HS-27A (cell line): Measurements from ENCODE around the gene RXFP3.
"Not testable (repeated sequence)": the region's sequence is repeated elsewhere in the genome, so short reads cannot be mapped to it uniquely, and the experiment has no call there.

Experiments used
- DNase-seq: peaks from one replicate; pipeline ENCODE4 v3.0.0-alpha.2; 2012; ENCODE audit warnings: low read depth, missing footprints

The RXFP3 gene

DNA sequence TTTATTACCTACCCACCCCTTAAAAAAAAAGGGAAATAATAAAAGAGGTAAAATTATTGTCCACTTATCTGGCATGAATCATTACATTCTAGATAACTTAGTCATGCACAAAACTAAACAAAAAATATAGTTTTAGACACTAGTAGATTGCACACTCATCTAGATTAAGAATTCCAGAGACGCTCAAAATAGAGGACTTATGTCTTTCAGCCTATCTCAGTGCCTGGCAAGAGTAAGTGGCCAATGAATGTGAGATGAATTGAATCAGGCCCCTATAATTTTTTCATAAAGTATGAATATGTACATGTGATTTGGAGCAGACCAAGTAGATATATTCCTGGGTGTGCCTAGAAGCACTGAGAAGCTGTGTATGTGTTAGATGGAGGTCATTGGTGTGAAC is 2.0 kb upstream of the RXFP3 start:
- DNase-seq, result peak; percentile 85

DNA sequence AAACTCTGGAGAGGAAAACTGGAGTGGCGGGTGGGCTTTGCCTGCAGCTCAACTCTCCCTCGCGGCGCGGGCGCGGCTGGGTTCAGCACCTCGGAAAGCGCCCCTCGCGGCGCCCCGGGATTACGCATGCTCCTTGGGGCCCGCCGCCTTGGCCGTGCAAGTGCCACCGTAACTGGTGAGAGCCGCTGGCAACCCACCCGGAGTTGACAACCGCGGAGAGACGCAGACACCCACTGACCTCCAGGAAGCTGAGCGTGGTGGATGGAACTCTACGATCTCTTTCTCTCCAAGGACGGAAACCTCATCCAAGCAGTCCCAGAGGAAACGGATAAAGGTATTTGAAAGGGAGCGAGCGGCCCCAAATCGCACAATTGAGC is 194 bp upstream of the RXFP3 start:
- no peak for DNase-seq

DNA sequence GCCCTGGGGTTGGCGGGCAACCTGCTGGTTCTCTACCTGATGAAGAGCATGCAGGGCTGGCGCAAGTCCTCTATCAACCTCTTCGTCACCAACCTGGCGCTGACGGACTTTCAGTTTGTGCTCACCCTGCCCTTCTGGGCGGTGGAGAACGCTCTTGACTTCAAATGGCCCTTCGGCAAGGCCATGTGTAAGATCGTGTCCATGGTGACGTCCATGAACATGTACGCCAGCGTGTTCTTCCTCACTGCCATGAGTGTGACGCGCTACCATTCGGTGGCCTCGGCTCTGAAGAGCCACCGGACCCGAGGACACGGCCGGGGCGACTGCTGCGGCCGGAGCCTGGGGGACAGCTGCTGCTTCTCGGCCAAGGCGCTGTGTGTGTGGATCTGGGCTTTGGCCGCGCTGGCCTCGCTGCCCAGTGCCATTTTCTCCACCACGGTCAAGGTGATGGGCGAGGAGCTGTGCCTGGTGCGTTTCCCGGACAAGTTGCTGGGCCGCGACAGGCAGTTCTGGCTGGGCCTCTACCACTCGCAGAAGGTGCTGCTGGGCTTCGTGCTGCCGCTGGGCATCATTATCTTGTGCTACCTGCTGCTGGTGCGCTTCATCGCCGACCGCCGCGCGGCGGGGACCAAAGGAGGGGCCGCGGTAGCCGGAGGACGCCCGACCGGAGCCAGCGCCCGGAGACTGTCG is 976 bp downstream of the RXFP3 start:
- DNase-seq, result no peak

DNA sequence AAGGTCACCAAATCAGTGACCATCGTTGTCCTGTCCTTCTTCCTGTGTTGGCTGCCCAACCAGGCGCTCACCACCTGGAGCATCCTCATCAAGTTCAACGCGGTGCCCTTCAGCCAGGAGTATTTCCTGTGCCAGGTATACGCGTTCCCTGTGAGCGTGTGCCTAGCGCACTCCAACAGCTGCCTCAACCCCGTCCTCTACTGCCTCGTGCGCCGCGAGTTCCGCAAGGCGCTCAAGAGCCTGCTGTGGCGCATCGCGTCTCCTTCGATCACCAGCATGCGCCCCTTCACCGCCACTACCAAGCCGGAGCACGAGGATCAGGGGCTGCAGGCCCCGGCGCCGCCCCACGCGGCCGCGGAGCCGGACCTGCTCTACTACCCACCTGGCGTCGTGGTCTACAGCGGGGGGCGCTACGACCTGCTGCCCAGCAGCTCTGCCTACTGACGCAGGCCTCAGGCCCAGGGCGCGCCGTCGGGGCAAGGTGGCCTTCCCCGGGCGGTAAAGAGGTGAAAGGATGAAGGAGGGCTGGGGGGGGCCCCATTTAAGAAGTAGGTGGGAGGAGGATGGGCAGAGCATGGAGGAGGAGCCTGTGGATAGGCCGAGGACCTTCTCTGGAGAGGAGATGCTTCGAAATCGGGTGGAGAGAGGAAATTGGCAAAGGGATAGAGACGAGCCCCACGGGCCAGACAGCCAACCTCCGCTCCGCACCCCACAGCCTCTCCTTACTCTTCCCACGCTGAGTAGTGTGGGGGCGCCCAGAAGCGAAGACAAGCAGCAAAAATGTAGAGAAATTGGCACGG is 1.7 kb downstream of the RXFP3 start:
- no peak for DNase-seq

DNA sequence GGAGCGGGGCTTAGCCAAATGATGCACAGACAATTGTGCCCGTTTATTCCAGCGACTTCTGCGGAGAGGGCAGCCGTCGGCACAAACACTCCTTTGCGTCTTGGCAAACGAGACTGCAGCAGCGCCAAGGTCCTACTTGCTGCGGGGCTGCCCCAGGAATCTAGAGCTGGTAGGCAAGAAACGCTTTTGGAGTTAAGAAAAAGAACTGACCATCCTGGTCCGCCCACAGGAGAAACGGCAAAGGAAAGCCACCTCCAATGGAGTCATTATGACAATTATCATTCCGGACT is 2.3 kb downstream of the RXFP3 start:
- no peak for DNase-seq

DNA sequence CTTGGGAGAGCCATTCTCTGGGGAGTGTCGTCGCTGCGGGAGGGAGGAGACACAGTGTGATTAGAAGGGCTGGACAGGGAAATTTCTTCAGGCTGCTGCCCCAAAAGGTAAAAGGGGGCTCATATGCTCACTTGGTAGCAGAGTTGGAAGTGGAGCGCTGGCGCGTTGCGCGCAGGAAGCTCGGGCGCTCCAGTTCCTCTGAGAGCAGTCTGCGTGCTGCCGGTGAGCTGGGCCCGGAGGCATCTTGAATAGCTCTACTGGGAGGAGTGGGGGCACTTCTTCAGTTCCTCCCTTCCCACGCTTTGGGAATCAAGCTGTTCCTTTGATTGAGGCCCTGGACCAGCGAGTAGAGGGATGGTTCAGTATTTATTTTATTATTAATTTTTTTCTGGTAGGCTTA is 2.7 kb downstream of the RXFP3 start:
- no peak for DNase-seq

DNA sequence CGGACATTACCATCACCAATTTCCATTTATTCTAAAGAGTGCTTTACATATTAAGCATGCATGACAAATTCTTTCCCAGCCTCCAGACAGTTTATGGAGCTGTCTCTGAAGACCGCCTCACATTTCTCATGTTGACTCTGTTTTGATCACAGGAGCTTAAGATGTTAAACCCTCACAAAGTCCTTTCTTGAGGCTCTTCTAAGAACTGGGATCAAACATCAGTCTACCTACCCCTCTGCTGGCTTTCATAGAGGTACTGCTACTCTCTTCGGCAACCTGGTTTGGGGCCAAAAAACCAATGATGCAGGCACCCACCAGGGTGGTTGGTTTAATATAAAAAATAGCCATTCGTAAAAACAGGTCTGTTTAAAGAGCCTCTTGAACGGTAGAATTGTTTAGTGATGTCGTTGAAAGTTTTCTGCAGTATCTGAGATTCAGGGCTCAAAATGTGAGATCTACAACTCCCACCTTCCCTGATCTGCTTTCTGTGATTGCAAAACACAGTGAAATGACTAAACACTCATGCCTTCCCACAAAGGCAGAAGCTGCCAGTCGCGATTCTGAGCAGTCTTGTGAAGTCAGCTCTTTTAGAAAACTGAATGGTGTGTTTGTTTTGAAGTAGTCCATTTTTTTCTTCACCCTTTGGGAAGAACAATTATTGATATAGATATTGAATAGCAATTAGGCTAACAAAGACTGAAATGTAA is 3.5 kb downstream of the RXFP3 start:
- no peak for DNase-seq

DNA sequence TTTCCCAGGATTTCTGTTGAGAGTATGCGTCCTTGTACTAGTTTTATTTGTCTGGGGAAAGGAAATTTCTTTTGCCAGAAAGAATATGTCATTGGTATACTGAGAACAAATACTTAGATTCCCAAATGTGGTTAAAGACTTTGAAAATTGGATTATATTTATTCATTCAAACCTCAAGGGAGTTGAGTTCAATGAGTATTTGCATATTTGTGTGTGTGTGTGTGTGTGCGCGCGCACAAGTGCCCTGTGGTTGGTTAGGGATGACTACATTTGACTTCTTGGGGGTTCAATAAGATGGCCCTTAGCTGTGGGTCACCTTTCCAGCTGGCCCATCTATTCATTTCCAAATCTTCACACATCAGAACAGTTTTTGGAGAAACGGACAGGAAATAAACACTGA is 4.9 kb downstream of the RXFP3 start:
- DNase-seq, result no peak

DNA sequence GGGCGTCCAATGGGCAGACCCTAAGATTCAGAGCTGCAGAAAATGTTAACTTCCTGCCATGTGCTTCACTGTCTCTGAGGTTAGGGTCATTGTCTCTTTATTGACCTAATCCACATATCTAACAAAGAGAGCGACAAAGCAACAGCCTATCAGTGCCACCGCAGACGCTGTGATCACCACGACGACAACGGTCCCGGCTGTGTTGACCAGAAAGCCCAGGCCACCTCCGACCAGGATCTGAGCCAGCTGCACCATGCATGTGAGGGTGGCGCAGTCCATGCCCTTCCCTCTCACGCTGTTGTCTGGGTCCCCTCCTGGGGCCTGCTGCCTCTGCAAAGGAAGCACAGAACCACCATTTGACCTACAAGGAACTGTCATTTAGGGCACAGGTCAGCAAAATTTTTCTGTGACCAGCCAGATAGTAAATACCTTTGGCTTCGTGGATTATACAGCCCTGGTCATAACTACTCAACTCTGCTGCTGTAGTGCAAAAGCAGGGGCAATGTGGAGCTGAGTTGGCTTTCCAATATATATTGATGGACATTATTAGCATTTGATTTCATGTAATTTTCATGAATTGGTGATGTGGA is 8.5 kb downstream of the RXFP3 start:
- no peak for DNase-seq

DNA sequence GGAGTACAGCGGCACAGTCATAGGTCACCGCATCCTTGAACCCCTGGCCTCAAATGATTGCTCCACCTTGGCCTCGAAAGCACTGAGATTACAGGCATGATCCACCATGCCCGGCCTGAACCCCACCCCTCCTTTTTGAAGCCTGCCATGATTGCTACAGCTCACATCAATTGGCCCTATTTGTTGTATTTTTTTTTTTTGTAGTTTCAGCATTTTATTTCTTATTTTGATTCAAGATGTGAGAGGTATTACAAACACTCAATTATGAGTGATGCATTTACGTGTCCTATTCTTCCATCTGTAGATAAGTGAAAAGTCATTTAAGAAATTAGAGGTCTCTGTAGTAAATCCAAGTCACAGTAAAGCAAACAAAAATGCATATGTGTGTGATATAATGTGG is 16.0 kb downstream of the RXFP3 start:
- not testable (repeated sequence) for DNase-seq

DNA sequence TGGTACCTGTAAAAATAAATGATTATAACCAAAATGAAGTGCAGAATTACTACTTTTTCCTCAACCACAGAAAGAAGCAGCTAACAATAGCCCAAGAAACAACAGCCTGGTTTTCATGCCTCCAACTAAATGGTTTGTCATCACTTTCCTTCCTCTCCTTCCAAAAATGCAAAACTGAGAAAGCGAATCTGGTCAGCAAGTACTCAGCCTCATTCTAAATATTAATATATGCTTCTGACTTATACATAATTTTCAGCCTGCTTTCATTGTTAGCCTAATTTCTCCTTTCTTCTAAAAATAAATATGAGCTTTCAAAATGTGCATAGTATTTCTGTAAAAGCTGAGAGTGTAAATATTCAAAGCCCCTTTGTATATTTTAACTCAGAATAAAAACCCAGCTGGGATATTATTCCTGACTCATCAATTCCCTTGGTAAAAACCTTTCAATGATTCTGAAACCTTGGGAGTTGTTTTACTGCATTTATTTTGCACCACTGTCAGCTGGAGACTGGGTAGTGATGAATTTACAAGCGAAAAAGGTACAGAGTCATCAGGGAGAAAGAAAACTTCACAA is 21.5 kb downstream of the RXFP3 start:
- DNase-seq, result no peak

DNA sequence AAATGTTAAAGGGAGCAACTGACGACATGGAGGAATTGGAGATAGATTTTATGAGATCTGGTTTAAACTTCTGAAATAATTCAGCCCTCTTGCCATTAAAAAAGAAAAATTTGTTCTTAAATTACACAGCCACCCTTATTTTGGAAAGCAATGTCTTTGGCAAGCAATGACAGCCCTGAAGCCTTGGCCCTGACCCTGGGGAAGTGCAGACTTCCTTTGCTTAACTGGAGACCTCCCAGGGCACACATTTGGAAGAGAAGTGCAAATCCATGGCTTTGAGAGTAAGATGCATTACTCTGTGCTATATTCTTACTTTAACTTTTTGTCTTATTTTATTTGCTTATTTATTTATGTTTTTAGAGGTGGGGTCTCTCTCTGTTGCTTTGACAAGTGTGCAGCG is 22.0 kb downstream of the RXFP3 start:
- DNase-seq, result no peak

DNA sequence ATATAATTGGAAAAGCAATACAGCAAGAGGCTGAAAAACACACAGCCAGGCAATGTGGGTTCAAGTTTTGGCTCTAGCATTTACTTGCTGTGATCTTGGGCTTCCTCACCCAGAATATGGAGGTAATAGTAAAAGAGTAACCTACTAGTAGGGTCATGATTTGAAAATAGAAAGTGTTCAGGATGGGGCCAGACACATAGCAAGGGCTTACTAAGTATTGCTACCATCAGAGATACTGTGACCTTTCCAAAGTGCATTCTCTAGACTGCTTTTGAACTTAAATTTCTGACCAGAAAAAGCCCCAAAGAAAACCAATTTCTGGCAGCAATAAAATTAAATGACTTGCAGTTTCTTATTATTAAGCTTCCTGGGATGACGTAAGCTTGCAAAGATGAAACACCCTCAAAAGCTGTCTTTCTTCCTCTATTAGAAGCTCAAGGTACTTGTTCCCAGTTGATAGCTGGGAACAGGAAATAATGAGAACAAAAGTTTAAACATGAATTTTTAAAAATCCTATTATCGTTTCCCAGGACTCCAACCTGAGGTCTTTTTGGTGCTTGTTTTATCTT is 28.0 kb downstream of the RXFP3 start:
- DNase-seq, result no peak

DNA sequence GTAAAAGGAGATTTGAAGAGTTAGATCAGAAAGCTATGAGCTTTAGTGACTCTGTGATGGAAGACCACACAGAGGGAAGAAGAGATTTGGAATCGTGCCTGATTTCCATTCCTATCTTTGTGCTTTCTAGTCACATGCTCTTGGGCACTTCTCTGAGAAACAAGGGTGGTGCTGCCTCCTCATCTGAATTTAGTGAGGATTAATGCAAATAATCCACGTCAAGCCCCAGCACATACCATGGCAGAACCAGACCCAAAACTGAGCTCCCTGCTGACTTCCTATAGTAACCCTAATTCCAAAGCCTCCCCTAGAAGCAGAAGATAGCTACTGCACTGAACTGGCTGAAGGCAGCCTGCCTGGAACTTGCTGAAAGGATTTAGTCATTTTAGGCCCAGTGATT is 30.6 kb downstream of the RXFP3 start:
- DNase-seq, result no peak

DNA sequence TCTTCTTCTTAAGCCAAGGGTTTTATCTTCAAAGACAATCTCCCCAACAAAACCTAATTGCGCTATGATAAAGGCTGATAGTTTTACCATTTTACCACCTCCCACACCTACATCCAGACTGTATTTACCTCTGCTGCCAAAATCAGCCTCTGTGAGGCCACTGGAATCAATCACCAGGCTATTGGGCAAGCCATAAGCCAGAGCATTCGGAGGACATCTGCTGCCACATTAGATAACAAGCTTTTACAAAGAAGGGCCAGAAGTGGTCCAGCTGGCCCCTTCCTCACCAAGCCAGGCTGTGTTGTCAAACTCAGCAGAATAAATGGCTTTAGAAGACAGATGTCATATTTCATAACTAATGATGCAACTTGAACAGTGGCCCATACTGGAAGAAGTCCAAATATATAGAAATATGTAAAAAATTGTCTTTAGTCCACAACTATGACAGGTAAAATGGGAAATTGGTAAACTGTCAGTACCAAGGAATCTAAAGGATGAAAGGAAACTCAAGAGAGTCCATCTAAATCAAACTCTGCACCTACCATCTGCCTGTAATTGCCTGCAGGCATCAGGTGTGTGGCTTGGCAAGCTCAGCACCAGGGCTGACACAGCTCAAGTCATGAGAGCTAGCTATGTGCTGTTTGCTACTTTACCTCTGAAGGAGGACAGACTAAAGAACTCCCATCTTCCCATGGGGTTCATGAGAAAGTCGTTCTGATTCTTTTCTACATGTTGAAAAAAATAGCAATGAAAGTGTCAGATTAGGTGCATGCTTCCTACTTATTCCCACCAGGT is 32.2 kb downstream of the RXFP3 start:
- no peak for DNase-seq

DNA sequence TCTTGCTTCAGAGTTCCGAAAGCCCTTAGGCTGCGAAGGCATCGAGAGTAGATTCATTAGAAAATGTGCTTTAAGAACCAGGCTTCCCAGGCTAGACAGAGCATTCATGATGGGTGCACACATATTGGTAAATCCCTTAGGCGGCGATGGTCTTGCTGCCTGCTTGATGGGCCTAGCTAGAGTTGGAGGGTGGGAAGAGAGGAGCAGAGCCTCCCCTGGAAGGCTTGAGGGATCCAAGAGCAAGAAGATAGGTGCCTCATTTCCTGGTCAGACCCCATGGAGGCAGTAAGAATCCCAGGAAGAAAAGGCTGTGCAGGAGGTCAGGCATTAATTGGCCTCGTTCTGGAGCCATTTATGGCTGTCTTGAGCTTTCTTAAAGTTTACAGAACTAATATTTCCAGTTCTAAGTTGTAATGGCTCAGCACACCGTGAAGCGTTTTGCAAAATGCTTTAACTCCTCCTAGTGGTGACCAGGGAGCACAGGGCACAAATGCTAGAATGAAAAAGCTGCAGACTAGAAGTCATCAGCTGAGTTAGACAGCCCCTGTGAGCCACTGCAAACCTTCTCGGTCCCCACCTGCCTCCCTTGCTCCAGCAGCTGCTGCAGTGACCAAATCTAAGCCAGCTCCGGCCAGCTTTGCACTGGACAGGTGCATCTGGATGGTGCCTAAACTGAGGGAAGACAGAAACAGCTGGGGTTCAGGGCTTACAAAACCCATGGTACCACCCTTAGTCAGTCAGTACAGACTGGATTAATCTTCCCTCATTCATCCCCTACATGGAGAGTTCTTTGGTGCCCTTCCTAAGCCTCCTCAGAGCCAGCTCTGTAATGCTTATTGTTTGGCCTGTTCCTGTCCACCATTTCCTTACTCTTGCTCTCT is 33.6 kb downstream of the RXFP3 start:
- peak; percentile 36 for DNase-seq

DNA sequence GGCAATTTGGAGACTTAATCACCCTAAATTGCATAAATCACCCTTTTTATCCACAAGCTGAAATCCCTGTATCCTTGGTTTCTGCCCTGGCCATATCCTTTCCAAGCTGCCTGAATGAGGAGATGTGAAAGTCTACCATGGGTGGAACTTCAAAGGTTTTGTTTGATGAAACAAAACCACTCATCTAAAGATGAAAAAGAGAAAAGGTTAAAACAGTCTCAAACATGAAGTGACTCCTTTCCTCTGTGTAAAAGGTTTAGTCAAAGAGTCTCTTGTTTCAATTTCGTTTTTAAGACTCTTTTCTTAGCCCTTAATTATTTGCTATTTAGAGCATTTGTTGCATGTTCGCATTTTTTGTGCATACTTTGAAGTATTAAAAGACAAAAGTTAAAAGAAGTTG is 37.1 kb downstream of the RXFP3 start:
- no peak for DNase-seq

DNA sequence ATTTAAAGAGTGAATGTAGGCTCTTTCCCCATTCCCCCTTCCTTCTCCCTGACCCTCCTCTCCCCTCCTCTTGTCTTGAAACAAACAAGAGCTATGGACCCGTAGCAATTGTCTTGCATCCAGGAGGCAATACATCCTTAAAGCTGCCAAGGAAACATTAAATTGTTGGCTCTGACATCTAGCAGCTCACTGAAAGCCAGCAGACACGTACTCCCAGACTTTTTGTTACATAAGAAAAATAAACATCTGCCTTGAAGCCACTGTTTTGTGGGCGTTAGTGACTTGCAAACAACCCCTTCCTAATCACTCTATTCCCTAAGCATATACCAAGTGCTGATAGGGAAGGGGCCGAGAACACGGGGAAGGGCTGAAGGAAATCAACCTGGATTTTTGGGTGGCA is 39.7 kb downstream of the RXFP3 start:
- no peak for DNase-seq

DNA sequence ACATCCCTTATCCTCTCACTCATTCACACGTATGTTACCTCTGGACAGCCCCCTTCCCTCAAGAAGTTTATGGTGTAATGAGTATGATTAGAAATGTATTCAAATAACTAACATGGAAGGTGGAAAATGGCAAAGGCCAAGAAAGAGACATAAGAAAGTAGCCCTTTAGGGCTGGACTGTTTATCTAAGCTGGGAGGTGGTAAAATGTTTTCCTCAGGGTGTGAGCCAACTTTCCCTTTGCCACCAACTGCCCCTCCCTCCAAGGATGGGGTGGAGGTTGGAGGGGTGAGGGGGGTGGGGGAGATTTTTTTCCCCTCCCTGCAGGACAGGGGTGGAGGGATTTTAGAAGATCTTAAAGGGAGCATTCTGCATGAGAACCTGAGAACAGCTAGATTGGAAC is 40.1 kb downstream of the RXFP3 start:
- no peak for DNase-seq

DNA sequence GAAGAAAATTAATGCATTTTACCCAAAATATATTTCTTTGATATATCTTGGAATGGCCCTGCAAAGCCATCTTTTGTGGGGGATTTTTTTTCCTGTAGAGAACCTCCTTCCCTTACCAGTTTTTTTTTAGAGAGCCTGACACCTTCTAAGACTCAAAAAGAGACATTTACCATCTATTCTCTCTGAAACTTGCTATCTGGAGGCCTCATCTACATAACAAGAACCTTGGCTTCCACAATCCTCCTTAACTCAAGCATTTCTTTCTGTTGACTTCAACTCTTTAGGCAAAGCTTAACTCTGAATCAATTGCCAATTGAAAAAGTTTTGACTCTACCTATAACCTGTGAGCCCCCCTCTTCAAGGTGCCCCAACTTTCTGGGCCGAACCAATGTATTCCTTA is 42.1 kb downstream of the RXFP3 start:
- no peak for DNase-seq

DNA sequence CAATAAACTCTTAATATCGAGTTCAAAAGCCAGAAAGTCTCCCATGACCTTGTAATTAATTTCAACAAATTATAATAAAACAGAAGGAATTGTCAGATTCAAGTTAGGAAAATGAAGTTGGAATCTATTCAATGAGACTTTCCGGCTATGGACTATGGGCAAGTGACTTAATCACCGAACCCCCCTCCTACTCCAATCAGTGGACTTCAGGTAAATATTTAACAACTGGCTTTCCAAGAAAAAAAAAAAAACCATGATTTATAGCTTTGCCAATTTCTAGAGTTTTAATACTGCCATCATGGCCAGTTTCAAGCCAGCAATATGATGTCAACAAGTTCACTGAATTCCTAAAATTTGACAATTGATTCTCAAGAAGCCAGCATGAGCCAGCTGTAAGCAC is 43.8 kb downstream of the RXFP3 start:
- no peak for DNase-seq
